ENCODE results near the gene APOO. TPM values are rescaled to one million over a fixed set of nuclear protein-coding genes. Genes with fewer than 3 reads are reported as not detected.
A peak's percentile ranks its signal among the peaks of the same experiment; 100 is the strongest.

Gene APOO
- total RNA-seq, 1 experiment from 2014 or later, result 34.5 TPM

DNA sequence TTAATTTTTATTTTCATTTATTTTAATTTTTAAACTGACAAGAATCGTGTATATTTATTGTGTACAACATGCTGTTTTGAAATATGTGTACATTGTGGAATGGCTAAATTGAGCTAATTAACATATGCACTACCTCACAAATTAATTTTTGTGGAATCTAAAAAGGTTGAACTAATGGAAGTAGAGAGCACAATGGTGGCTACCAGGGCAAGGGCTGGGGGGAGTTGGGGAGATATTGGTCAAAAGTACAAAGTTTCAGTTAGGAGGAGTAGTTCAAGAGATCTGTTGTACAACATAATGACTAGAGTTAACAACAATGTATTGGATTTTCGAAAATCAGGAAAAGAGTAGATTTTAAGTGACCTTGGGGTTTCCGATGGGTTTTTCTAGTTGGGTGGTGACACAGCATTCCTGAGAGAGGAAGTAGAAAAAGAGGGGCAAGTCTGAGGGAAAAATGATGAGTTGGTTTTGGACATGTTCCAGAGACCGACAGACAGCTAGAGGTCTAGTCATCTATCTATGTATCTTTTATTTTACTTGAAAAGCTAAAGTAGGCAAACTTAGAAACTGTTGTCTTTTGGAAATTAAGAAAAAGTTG is 23.2 kb downstream of the APOO start:
- no peaks in the 10 kb centered on the region for H3K27me3 ChIP-seq (ENCODE audit: insufficient read depth, low read length)
- ChIA-PET RAD21 (ENCODE audit: low non-redundant PET in 1 of 2, low total read pairs in 2 of 2, uncharacterized antibody in 2 of 2, unreplicated experiment in 2 of 2) (interaction anchor here in 1 of 2 experiments (0.6 kb wide), 2 partner anchors 16 to 55 kb away, joined by 3 read pairs; no protein-coding TSS in a partner anchor), POLR2A (interaction anchor here (1.9 to 2.0 kb wide), 2 partner anchors 84 to 102 kb away, joined by 4 to 6 read pairs; partner anchors contain the start of gene SAT1), CTCF (no interaction called here)
- peak overlapping the region; percentile 68 for H3K4me2 ChIP-seq (ENCODE audit: low read length)
- peak overlapping the region; percentile 88 for H3K27ac ChIP-seq (ENCODE audit: low read depth, low read length)
- DNase-seq (ENCODE audit: low read depth, low spot score), result no peak
- H2AFZ ChIP-seq (ENCODE audit: low read depth, low read length, poor library complexity, severe bottlenecking), result no peak overlapping the region
- BruUV-seq (replicated peaks), result TSS peak; percentile 77
- ATAC-seq, result no peak
- H3K79me2 ChIP-seq (ENCODE audit: insufficient read depth, low read length), result no peaks in the 10 kb centered on the region
- H3K4me3 ChIP-seq (replicated peaks in 1 of 2; ENCODE audit: low read depth in 1 of 2, low read length in 2 of 2), result peak overlapping the region in 1 of 2 experiments; percentile 24; a peak in 3 of 4 replicates
- TF ChIP-seq RAD21 (IDR thresholded peaks at IDR 0.05; ENCODE audit: low read depth) (no peak), YY1 (IDR thresholded peaks at IDR 0.05; ENCODE audit: extremely low read depth, insufficient replicate concordance, low read depth, low read length) (no peak), TCF7L2 (IDR thresholded peaks at IDR 0.05; ENCODE audit: borderline replicate concordance, extremely low read depth, insufficient read depth, insufficient read length) (no peak), JUND (IDR thresholded peaks at IDR 0.05) (no peak), ELF1 (IDR thresholded peaks at IDR 0.05; ENCODE audit: borderline replicate concordance, low read depth) (no peak), EGR1 (IDR thresholded peaks at IDR 0.05; ENCODE audit: low read depth) (no peak), CEBPB (IDR thresholded peaks at IDR 0.05; ENCODE audit: low read depth) (no peak), EZH2 (IDR thresholded peaks at IDR 0.05) (no peak), SRF (IDR thresholded peaks at IDR 0.05; ENCODE audit: low read depth) (no peak), ZNF274 (IDR thresholded peaks at IDR 0.05; ENCODE audit: low read depth, low read length) (no peak)
- TF ChIP-seq, protein P1, sequence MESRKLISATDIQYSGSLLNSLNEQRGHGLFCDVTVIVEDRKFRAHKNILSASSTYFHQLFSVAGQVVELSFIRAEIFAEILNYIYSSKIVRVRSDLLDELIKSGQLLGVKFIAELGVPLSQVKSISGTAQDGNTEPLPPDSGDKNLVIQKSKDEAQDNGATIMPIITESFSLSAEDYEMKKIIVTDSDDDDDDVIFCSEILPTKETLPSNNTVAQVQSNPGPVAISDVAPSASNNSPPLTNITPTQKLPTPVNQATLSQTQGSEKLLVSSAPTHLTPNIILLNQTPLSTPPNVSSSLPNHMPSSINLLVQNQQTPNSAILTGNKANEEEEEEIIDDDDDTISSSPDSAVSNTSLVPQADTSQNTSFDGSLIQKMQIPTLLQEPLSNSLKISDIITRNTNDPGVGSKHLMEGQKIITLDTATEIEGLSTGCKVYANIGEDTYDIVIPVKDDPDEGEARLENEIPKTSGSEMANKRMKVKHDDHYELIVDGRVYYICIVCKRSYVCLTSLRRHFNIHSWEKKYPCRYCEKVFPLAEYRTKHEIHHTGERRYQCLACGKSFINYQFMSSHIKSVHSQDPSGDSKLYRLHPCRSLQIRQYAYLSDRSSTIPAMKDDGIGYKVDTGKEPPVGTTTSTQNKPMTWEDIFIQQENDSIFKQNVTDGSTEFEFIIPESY (IDR thresholded peaks at IDR 0.05; ENCODE audit: extremely low read depth, insufficient replicate concordance, low read length), result no peak
- H3K9me2 ChIP-seq (ENCODE audit: insufficient read depth), result no peaks in the 10 kb centered on the region
- no peaks in the 10 kb centered on the region for H3K9me3 ChIP-seq (ENCODE audit: control insufficient read depth in 1 of 2, insufficient read depth in 1 of 2, low read depth in 1 of 2, low read length in 2 of 2)
- intact Hi-C loops (cut with micrococcal nuclease), result no loop called here
- H4K20me1 ChIP-seq (ENCODE audit: insufficient read depth), result no peaks in the 10 kb centered on the region
- no peaks in the 10 kb centered on the region for H3K36me3 ChIP-seq (ENCODE audit: control insufficient read depth in 1 of 2, insufficient read depth in 2 of 2, low read length in 2 of 2)
- H3K4me1 ChIP-seq (ENCODE audit: control insufficient read depth in 1 of 2, insufficient read depth in 2 of 2, low read length in 2 of 2), result peaks cover 59 to 68% of the 10 kb centered on the region in 2 experiments
- peak overlapping the region; percentile 66 for H3K9ac ChIP-seq (ENCODE audit: low read length)

Data from HCT116 (cell line).